PFSK-1 (cell line): Measurements from ENCODE around the gene CLP1.

Experiments
- FOXP2 ChIP-seq: optimal IDR thresholded peaks from 2 replicates; pipeline ENCODE3; 2011; ENCODE audit warnings: borderline replicate concordance, control low read depth, inconsistent platforms; ENCODE audit not compliant: insufficient read depth; ENCODE audit errors: extremely low read length, extremely low read depth
- POLR2AphosphoS5 ChIP-seq: IDR thresholded peaks from 2 replicates; pipeline ENCODE4 v1.6.1; 2012; ENCODE audit warnings: low read depth, mild to moderate bottlenecking, control low read depth, low read length, moderate library complexity
- SIN3A ChIP-seq: IDR thresholded peaks from 2 replicates; pipeline ENCODE4 v1.6.1; 2012; ENCODE audit warnings: mild to moderate bottlenecking, low read length, moderate library complexity, borderline replicate concordance; ENCODE audit not compliant: insufficient read depth
- TAF1 ChIP-seq: IDR thresholded peaks from 2 replicates; pipeline ENCODE4 v1.6.1; 2012; ENCODE audit warnings: low read length, control low read depth, borderline replicate concordance; ENCODE audit not compliant: insufficient read depth
- TF ChIP-seq, protein P1 (sequence below), 2 experiments: IDR thresholded peaks; 2 replicates each; pipeline versions ENCODE4 v1.6.1 to v1.8.0; 2011 to 2012; ENCODE audit warnings: low read depth in 2 of 2, low read length in 2 of 2, control low read depth in 1 of 2, inconsistent platforms in 1 of 2, mild to moderate bottlenecking in 1 of 2, moderate library complexity in 1 of 2; ENCODE audit not compliant: insufficient read depth in 1 of 2

DNA sequence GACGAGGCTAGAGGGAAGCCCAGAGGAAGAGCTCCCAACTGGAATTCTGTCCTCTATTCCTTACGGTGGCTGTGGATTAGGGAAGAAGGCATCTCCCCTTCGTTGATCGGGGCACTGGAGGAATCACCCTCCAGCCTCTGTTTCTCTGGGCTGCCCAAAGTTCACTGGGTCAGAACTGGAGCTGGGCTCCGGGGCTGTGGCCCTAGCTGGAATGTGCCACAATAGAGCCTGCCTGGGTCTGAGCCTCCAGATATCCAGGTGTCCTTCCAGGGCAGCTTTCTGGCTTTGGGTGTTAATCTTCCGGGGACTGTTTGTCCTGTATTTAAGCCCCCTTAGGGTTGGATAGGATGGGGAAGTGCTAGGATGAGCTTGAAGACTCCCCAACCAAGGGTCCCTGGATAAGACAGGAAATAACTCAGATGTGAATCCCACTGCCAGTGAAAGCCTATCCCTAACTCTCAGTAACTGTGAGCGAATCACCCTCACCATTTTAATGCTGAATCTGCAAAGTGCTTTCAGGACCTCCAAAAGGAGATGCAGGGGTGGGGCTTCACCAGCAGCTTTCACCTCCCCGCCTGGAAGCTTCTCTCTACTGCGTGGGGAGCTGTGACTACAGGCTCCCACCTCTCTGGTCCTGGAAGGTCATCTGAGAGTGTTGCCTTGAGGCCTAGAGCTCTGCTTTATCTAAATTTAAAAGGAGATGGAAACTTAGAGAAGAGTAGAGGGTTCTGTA, 17.3 kb upstream of the CLP1 start:
- no peak; the same call in 1 of the 2 replicates for TF ChIP-seq POLR2AphosphoS5
- no peak for TF ChIP-seq SIN3A
- TF ChIP-seq, protein P1, sequence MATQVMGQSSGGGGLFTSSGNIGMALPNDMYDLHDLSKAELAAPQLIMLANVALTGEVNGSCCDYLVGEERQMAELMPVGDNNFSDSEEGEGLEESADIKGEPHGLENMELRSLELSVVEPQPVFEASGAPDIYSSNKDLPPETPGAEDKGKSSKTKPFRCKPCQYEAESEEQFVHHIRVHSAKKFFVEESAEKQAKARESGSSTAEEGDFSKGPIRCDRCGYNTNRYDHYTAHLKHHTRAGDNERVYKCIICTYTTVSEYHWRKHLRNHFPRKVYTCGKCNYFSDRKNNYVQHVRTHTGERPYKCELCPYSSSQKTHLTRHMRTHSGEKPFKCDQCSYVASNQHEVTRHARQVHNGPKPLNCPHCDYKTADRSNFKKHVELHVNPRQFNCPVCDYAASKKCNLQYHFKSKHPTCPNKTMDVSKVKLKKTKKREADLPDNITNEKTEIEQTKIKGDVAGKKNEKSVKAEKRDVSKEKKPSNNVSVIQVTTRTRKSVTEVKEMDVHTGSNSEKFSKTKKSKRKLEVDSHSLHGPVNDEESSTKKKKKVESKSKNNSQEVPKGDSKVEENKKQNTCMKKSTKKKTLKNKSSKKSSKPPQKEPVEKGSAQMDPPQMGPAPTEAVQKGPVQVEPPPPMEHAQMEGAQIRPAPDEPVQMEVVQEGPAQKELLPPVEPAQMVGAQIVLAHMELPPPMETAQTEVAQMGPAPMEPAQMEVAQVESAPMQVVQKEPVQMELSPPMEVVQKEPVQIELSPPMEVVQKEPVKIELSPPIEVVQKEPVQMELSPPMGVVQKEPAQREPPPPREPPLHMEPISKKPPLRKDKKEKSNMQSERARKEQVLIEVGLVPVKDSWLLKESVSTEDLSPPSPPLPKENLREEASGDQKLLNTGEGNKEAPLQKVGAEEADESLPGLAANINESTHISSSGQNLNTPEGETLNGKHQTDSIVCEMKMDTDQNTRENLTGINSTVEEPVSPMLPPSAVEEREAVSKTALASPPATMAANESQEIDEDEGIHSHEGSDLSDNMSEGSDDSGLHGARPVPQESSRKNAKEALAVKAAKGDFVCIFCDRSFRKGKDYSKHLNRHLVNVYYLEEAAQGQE (IDR thresholded peaks at IDR 0.05; ENCODE audit: insufficient read depth in 1 of 2, low read depth in 2 of 2, low read length in 2 of 2): no peak
- TF ChIP-seq TAF1: no peak
- TF ChIP-seq FOXP2: no peak
